Endothelial cell of umbilical vein (primary cell): ENCODE data around the gene WNT11.

Experiments used
- FOS ChIP-seq: IDR thresholded peaks from 2 replicates; pipeline ENCODE4 v1.6.1; 2011; ENCODE audit warnings: mild to moderate bottlenecking, low read length, moderate library complexity, borderline replicate concordance; ENCODE audit not compliant: insufficient read depth
- GATA2 ChIP-seq: IDR thresholded peaks from 2 replicates; pipeline ENCODE4 v1.7.0; 2011; ENCODE audit warnings: low read depth, mild to moderate bottlenecking, moderate library complexity, mixed read lengths, low read length; ENCODE audit not compliant: insufficient read length, insufficient read depth
- POLR2A ChIP-seq: IDR thresholded peaks from 2 replicates; pipeline ENCODE4 v1.6.1; 2012; ENCODE audit warnings: low read depth, mild to moderate bottlenecking, control low read depth, low read length
- TF ChIP-seq, protein P1 (sequence below), 2 donors: IDR thresholded peaks; 1 replicate in 1 of 2; 2 replicates in 1 of 2; pipeline ENCODE4 v1.5.1; 2011; ENCODE audit warnings: low read length in 2 of 2, mild to moderate bottlenecking in 2 of 2, moderate library complexity in 2 of 2, control low read depth in 1 of 2, inconsistent platforms in 1 of 2, low read depth in 1 of 2; ENCODE audit not compliant: insufficient read depth in 1 of 2; ENCODE audit errors: extremely low read depth in 1 of 2

DNA sequence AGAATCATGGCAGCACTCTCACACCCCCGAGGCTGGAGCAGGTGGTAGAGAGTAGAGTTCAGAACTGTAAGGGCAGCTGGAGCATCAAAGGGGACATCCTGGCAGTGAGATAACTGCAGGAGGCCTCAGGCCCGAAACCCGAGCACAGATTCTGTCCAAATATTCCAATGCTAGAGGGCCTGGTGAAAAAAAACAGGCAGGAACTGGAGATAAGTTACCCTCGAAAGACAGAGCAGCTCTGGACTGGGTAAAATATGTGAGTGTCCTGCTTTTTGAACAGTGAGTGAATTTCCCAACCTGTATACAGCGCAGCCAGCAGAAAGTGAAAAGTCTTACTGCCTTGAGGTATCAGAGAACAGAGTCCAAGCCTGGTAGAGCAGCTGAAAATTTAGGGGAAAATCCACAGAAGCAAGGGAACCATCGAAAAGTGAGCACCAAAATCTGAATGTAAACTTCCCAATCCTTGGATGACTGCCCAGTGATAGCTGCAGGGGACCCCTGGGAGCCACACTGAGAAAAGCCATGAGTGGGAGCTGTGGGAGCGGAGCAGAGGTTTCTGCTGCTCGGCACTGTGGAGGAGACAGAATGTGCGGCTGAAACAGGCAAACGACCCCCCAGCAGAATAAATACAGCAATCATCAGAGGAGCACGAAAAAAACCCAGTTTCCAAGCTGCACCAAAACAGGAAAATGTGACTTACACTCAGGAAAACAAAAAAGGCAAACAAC, 50.6 kb downstream of the WNT11 start:
- TF ChIP-seq POLR2A (no peak), FOS (no peak), GATA2 (no peak)
- TF ChIP-seq, protein P1, sequence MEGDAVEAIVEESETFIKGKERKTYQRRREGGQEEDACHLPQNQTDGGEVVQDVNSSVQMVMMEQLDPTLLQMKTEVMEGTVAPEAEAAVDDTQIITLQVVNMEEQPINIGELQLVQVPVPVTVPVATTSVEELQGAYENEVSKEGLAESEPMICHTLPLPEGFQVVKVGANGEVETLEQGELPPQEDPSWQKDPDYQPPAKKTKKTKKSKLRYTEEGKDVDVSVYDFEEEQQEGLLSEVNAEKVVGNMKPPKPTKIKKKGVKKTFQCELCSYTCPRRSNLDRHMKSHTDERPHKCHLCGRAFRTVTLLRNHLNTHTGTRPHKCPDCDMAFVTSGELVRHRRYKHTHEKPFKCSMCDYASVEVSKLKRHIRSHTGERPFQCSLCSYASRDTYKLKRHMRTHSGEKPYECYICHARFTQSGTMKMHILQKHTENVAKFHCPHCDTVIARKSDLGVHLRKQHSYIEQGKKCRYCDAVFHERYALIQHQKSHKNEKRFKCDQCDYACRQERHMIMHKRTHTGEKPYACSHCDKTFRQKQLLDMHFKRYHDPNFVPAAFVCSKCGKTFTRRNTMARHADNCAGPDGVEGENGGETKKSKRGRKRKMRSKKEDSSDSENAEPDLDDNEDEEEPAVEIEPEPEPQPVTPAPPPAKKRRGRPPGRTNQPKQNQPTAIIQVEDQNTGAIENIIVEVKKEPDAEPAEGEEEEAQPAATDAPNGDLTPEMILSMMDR (IDR thresholded peaks at IDR 0.05; ENCODE audit: extremely low read depth in 1 of 2, insufficient read depth in 1 of 2, low read depth in 1 of 2, low read length in 2 of 2): no peak
